HEK293 (cell line): ENCODE measurements around the gene PER1.

Source experiments
- SP3 ChIP-seq: fragments of 450-650 bp; formaldehyde crosslinking; IDR thresholded peaks from 2 replicates; pipeline ENCODE4 v1.5.1; 2016; ENCODE audit warnings: missing biosample characterization, missing genetic modification characterization
- ZBTB6 ChIP-seq: fragments of 450-650 bp; formaldehyde crosslinking; IDR thresholded peaks from 2 replicates; pipeline ENCODE4 v1.5.1; 2017; ENCODE audit warnings: missing biosample characterization, missing genetic modification characterization
- ZFP37 ChIP-seq: fragments of 450-650 bp; formaldehyde crosslinking; IDR thresholded peaks from 2 replicates; pipeline ENCODE4 v1.5.1; 2016; ENCODE audit warnings: missing biosample characterization, missing genetic modification characterization
- ZFP69B ChIP-seq: fragments of 450-650 bp; formaldehyde crosslinking; IDR thresholded peaks from 2 replicates; pipeline ENCODE4 v1.5.1; 2016; ENCODE audit warnings: missing biosample characterization, missing genetic modification characterization
- ZNF133 ChIP-seq: fragments of 450-650 bp; formaldehyde crosslinking; IDR thresholded peaks from 2 replicates; pipeline ENCODE4 v1.5.1; 2016; ENCODE audit warnings: missing biosample characterization, missing genetic modification characterization
- ZNF138 ChIP-seq: fragments of 450-650 bp; formaldehyde crosslinking; IDR thresholded peaks from 2 replicates; pipeline ENCODE4 v1.5.1; 2016; ENCODE audit warnings: missing biosample characterization, missing genetic modification characterization, borderline replicate concordance
- ZNF169 ChIP-seq: fragments of 450-650 bp; formaldehyde crosslinking; IDR thresholded peaks from 2 replicates; pipeline ENCODE4 v1.5.1; 2016; ENCODE audit warnings: missing biosample characterization, missing genetic modification characterization
- ZNF174 ChIP-seq: fragments of 450-650 bp; formaldehyde crosslinking; IDR thresholded peaks from 2 replicates; pipeline ENCODE4 v1.5.0; 2017; ENCODE audit warnings: missing biosample characterization, mild to moderate bottlenecking, missing genetic modification characterization
- ZNF24 ChIP-seq: fragments of 450-650 bp; formaldehyde crosslinking; IDR thresholded peaks from 2 replicates; pipeline ENCODE4 v1.5.1; 2016; ENCODE audit warnings: missing biosample characterization, missing genetic modification characterization
- ZNF248 ChIP-seq: fragments of 450-650 bp; formaldehyde crosslinking; IDR thresholded peaks from 2 replicates; pipeline ENCODE4 v1.5.1; 2017; ENCODE audit warnings: missing biosample characterization, missing genetic modification characterization
- ZNF266 ChIP-seq: fragments of 450-650 bp; formaldehyde crosslinking; IDR thresholded peaks from 2 replicates; pipeline ENCODE4 v1.5.1; 2016; ENCODE audit warnings: missing biosample characterization, missing genetic modification characterization, low read depth
- ZNF280D ChIP-seq: fragments of 450-650 bp; formaldehyde crosslinking; IDR thresholded peaks from 2 replicates; pipeline ENCODE4 v1.5.1; 2016; ENCODE audit warnings: missing biosample characterization, missing genetic modification characterization
- ZNF311 ChIP-seq: fragments of 450-650 bp; formaldehyde crosslinking; IDR thresholded peaks from 2 replicates; pipeline ENCODE4 v1.5.1; 2017; ENCODE audit warnings: missing biosample characterization, missing genetic modification characterization, borderline replicate concordance
- ZNF416 ChIP-seq: fragments of 450-650 bp; formaldehyde crosslinking; IDR thresholded peaks from 2 replicates; pipeline ENCODE4 v1.5.1; 2016; ENCODE audit warnings: missing biosample characterization, missing genetic modification characterization
- ZNF529 ChIP-seq: fragments of 450-650 bp; formaldehyde crosslinking; IDR thresholded peaks from 2 replicates; pipeline ENCODE4 v1.5.1; 2017; ENCODE audit warnings: missing genetic modification characterization, missing biosample characterization; ENCODE audit not compliant: insufficient replicate concordance
- ZNF558 ChIP-seq: fragments of 450-650 bp; formaldehyde crosslinking; IDR thresholded peaks from 2 replicates; pipeline ENCODE4 v1.5.1; 2016; ENCODE audit warnings: missing biosample characterization, missing genetic modification characterization
- ZNF561 ChIP-seq: fragments of 450-650 bp; IDR thresholded peaks from 2 replicates; pipeline ENCODE4 v1.5.1; 2018; ENCODE audit warnings: missing biosample characterization, missing genetic modification characterization, borderline replicate concordance
- ZNF626 ChIP-seq: fragments of 450-650 bp; sonication (Bioruptor Pico); formaldehyde crosslinking; IDR thresholded peaks from 2 replicates; pipeline ENCODE4 v1.5.1; 2018; ENCODE audit warnings: missing biosample characterization, missing genetic modification characterization, inconsistent platforms
- ZNF658 ChIP-seq: fragments of 450-650 bp; formaldehyde crosslinking; IDR thresholded peaks from 2 replicates; pipeline ENCODE4; 2016; ENCODE audit warnings: missing biosample characterization, missing genetic modification characterization
- ZNF777 ChIP-seq: fragments of 450-650 bp; formaldehyde crosslinking; IDR thresholded peaks from 2 replicates; pipeline ENCODE4 v1.5.1; 2017; ENCODE audit warnings: missing biosample characterization, missing genetic modification characterization, borderline replicate concordance
- ZSCAN23 ChIP-seq: fragments of 450-650 bp; formaldehyde crosslinking; IDR thresholded peaks from 2 replicates; pipeline ENCODE4 v1.5.1; 2016; ENCODE audit warnings: missing biosample characterization, missing genetic modification characterization
- TF ChIP-seq, protein P1 (sequence below): fragments of 450-650 bp; formaldehyde crosslinking; IDR thresholded peaks from 2 replicates; pipeline ENCODE4 v1.5.1; 2016; ENCODE audit warnings: missing biosample characterization, missing genetic modification characterization
- TF ChIP-seq, protein P2 (sequence below): fragments of 450-650 bp; formaldehyde crosslinking; IDR thresholded peaks from 2 replicates; pipeline ENCODE4 v1.5.1; 2016; ENCODE audit warnings: missing biosample characterization, missing genetic modification characterization
- TF ChIP-seq, protein P3 (sequence below): fragments of 450-650 bp; formaldehyde crosslinking; IDR thresholded peaks from 2 replicates; pipeline ENCODE4 v1.5.1; 2016; ENCODE audit warnings: missing biosample characterization, missing genetic modification characterization
- TF ChIP-seq, protein P4 (sequence below): fragments of 450-650 bp; formaldehyde crosslinking; IDR thresholded peaks from 2 replicates; pipeline ENCODE4 v1.5.1; 2016; ENCODE audit warnings: missing biosample characterization, missing genetic modification characterization
- TF ChIP-seq, protein P5 (sequence below): fragments of 450-650 bp; formaldehyde crosslinking; IDR thresholded peaks from 2 replicates; pipeline ENCODE4 v1.5.1; 2016; ENCODE audit warnings: missing biosample characterization, missing genetic modification characterization

The PER1 gene

GRCh38 chr17:8173056-8173870 lies 21.1 kb upstream of the PER1 start (continued):
- TF ChIP-seq ZNF416 (tag by site-specific recombination), result no peak
- no peak for TF ChIP-seq ZNF266 (tag by site-specific recombination)
- TF ChIP-seq ZNF529 (tag by site-specific recombination), result no peak
- TF ChIP-seq ZBTB6 (tag by site-specific recombination), result no peak; the same call in 1 of the 2 replicates
- TF ChIP-seq, protein P1, sequence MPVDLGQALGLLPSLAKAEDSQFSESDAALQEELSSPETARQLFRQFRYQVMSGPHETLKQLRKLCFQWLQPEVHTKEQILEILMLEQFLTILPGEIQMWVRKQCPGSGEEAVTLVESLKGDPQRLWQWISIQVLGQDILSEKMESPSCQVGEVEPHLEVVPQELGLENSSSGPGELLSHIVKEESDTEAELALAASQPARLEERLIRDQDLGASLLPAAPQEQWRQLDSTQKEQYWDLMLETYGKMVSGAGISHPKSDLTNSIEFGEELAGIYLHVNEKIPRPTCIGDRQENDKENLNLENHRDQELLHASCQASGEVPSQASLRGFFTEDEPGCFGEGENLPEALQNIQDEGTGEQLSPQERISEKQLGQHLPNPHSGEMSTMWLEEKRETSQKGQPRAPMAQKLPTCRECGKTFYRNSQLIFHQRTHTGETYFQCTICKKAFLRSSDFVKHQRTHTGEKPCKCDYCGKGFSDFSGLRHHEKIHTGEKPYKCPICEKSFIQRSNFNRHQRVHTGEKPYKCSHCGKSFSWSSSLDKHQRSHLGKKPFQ (tag by site-specific recombination), result peak; percentile 87
- TF ChIP-seq ZNF169 (tag by site-specific recombination), result no peak
- TF ChIP-seq SP3 (tag by site-specific recombination), result peak; percentile 69
- TF ChIP-seq ZNF558, result peak; percentile 86; the same call in 1 of the 2 replicates
- TF ChIP-seq ZNF658 (tag by site-specific recombination), result no peak
- TF ChIP-seq ZNF138 (tag by site-specific recombination), result no peak
- peak; percentile 47; the same call in 1 of the 2 replicates for TF ChIP-seq ZNF777 (tag by site-specific recombination)
- TF ChIP-seq, protein P2, sequence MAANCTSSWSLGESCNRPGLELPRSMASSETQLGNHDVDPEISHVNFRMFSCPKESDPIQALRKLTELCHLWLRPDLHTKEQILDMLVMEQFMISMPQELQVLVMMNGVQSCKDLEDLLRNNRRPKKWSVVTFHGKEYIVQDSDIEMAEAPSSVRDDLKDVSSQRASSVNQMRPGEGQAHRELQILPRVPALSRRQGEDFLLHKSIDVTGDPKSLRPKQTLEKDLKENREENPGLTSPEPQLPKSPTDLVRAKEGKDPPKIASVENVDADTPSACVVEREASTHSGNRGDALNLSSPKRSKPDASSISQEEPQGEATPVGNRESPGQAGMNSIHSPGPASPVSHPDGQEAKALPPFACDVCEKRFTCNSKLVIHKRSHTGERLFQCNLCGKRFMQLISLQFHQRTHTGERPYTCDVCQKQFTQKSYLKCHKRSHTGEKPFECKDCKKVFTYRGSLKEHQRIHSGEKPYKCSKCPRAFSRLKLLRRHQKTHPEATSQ (tag by site-specific recombination), result peak; percentile 87; the same call in 1 of the 2 replicates
- TF ChIP-seq, protein P3, sequence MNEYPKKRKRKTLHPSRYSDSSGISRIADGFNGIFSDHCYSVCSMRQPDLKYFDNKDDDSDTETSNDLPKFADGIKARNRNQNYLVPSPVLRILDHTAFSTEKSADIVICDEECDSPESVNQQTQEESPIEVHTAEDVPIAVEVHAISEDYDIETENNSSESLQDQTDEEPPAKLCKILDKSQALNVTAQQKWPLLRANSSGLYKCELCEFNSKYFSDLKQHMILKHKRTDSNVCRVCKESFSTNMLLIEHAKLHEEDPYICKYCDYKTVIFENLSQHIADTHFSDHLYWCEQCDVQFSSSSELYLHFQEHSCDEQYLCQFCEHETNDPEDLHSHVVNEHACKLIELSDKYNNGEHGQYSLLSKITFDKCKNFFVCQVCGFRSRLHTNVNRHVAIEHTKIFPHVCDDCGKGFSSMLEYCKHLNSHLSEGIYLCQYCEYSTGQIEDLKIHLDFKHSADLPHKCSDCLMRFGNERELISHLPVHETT (tag by site-specific recombination), result peak; percentile 94
- peak; percentile 84; the same call in 1 of the 2 replicates for TF ChIP-seq ZFP69B
- TF ChIP-seq ZNF174 (tag by site-specific recombination), result no peak
- TF ChIP-seq, protein P4, sequence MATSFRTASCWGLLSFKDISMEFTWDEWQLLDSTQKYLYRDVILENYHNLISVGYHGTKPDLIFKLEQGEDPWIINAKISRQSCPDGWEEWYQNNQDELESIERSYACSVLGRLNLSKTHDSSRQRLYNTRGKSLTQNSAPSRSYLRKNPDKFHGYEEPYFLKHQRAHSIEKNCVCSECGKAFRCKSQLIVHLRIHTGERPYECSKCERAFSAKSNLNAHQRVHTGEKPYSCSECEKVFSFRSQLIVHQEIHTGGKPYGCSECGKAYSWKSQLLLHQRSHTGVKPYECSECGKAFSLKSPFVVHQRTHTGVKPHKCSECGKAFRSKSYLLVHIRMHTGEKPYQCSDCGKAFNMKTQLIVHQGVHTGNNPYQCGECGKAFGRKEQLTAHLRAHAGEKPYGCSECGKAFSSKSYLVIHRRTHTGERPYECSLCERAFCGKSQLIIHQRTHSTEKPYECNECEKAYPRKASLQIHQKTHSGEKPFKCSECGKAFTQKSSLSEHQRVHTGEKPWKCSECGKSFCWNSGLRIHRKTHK (tag by site-specific recombination), result no peak
- peak; percentile 92; the same call in 1 of the 2 replicates for TF ChIP-seq ZSCAN23
- TF ChIP-seq, protein P5, sequence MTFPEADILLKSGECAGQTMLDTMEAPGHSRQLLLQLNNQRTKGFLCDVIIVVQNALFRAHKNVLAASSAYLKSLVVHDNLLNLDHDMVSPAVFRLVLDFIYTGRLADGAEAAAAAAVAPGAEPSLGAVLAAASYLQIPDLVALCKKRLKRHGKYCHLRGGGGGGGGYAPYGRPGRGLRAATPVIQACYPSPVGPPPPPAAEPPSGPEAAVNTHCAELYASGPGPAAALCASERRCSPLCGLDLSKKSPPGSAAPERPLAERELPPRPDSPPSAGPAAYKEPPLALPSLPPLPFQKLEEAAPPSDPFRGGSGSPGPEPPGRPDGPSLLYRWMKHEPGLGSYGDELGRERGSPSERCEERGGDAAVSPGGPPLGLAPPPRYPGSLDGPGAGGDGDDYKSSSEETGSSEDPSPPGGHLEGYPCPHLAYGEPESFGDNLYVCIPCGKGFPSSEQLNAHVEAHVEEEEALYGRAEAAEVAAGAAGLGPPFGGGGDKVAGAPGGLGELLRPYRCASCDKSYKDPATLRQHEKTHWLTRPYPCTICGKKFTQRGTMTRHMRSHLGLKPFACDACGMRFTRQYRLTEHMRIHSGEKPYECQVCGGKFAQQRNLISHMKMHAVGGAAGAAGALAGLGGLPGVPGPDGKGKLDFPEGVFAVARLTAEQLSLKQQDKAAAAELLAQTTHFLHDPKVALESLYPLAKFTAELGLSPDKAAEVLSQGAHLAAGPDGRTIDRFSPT (tag by site-specific recombination), result peak; percentile 65; the same call in 1 of the 2 replicates
- TF ChIP-seq ZNF133 (tag by site-specific recombination), result no peak
- TF ChIP-seq ZNF561 (tag by site-specific recombination), result peak; percentile 75; the same call in 1 of the 2 replicates
- TF ChIP-seq ZNF280D (tag by site-specific recombination), result no peak
- no peak for TF ChIP-seq ZNF311
- TF ChIP-seq ZNF24 (tag by site-specific recombination), result peak; percentile 91
- TF ChIP-seq ZNF248 (tag by site-specific recombination), result no peak
- TF ChIP-seq ZNF626 (tag by site-specific recombination), result no peak
- peak; percentile 88 for TF ChIP-seq ZFP37
